WERI-Rb-1 (cell line): ENCODE data around the gene TMEM151A.
A peak's percentile ranks its signal among the peaks of the same experiment; 100 is the strongest.
"Not testable (repeated sequence)": the region's sequence is repeated elsewhere in the genome, so short reads cannot be mapped to it uniquely, and the experiment has no call there.

Experiments
- DNase-seq: peaks from one replicate; pipeline ENCODE4 v3.0.0-alpha.2; 2020
- H3K27ac ChIP-seq: fragments of 250-450 bp; sonication (Bioruptor Pico); 2 replicates; pipeline ENCODE4 v1.5.1; 2020; ENCODE audit warnings: mild to moderate bottlenecking, moderate library complexity
- H3K27me3 ChIP-seq: fragments of 250-450 bp; sonication (Bioruptor Pico); 2 replicates; pipeline ENCODE4 v1.5.1; 2021; ENCODE audit warnings: mild to moderate bottlenecking, low read depth, moderate library complexity; ENCODE audit not compliant: insufficient read depth, severe bottlenecking
- H3K36me3 ChIP-seq: fragments of 250-450 bp; sonication (Bioruptor Pico); 2 replicates; pipeline ENCODE4 v1.5.1; 2020; ENCODE audit warnings: mild to moderate bottlenecking, moderate library complexity
- H3K4me3 ChIP-seq: 2 replicates; pipeline ENCODE4 v1.5.1; 2011; ENCODE audit warnings: low read depth, mild to moderate bottlenecking, control low read depth, low read length
- H3K9me3 ChIP-seq: fragments of 250-450 bp; sonication (Bioruptor Pico); 2 replicates; pipeline ENCODE4 v1.5.1; 2021; ENCODE audit warnings: mild to moderate bottlenecking, moderate library complexity; ENCODE audit not compliant: severe bottlenecking
- TF ChIP-seq, protein P1 (sequence below): IDR thresholded peaks from 2 replicates; pipeline ENCODE4 v1.5.1; 2011; ENCODE audit warnings: low read depth, mild to moderate bottlenecking, control low read depth, inconsistent platforms, low read length

TMEM151A gene

DNA sequence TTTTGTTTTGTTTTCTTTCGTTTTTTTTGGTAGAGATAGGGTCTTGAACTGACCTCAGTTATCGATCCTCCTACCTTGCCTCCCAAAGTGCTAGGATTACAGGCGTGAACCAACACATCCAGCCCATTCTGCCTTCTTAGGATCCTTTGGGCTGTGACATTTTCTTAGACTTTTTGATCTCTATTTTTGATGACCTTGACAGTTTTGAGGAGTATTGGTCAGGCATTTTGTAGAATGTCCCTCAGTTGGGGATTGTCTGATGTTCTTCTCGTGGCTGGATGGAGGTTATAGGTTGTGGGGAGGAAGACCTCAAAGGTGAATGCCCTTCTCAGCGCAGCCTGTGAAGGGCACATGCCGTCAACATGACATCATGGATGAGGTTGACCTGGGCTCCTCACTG lies 42.8 kb upstream of the TMEM151A start:
- Histone ChIP-seq H3K27me3 (no peaks in the 10 kb centered on the region), H3K4me3 (no peak overlapping the region), H3K27ac (no peak overlapping the region), H3K9me3 (no peaks in the 10 kb centered on the region), H3K36me3 (peaks cover 5% of the 10 kb centered on the region)
- no peak for DNase-seq
- TF ChIP-seq, protein P1, sequence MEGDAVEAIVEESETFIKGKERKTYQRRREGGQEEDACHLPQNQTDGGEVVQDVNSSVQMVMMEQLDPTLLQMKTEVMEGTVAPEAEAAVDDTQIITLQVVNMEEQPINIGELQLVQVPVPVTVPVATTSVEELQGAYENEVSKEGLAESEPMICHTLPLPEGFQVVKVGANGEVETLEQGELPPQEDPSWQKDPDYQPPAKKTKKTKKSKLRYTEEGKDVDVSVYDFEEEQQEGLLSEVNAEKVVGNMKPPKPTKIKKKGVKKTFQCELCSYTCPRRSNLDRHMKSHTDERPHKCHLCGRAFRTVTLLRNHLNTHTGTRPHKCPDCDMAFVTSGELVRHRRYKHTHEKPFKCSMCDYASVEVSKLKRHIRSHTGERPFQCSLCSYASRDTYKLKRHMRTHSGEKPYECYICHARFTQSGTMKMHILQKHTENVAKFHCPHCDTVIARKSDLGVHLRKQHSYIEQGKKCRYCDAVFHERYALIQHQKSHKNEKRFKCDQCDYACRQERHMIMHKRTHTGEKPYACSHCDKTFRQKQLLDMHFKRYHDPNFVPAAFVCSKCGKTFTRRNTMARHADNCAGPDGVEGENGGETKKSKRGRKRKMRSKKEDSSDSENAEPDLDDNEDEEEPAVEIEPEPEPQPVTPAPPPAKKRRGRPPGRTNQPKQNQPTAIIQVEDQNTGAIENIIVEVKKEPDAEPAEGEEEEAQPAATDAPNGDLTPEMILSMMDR: no peak

DNA sequence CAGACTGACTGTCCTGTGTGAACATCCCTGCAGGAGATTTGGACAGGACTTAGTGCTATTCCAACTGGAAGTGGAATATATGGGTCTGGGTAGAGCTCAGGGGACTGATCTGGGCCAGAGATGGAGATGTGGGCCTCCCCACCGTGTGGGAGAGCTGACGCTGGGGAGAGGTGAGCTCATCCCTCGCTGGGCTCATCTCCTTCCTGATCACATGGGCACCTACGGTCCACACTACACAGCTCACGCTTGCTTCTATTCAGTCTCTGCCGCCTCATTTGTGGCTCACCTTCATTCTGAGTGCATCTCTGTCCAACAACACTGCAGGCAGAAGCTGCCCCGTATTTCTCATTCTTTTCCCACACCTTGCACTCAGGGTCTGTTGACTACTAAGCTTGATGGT lies 39.9 kb upstream of the TMEM151A start:
- TF ChIP-seq, protein P1: no peak
- Histone ChIP-seq H3K27ac (no peak overlapping the region), H3K27me3 (no peaks in the 10 kb centered on the region), H3K9me3 (no peaks in the 10 kb centered on the region), H3K4me3 (no peak overlapping the region), H3K36me3 (peaks cover 5% of the 10 kb centered on the region)
- no peak for DNase-seq

DNA sequence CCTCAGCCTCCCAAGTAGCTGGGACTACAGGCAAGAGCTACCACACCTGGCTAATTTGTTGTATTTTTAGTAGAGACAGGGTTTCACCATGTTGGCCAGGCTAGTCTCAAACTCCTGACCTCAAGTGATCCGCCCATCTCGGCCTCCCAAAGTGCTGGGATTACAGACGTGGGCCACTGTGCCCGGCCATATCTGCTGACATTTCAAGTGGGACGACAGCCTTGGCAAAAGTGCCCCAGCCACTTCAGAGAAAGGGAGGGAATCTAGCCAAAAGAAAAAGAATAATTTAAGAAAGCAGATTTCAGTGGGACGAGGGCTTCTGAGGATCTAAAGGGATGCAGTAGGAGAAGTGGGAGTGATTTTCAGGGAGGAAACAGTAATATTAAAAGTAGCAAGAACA lies 38.6 kb upstream of the TMEM151A start:
- H3K9me3 ChIP-seq, H3K27me3 ChIP-seq, H3K36me3 ChIP-seq, DNase-seq, H3K27ac ChIP-seq, H3K4me3 ChIP-seq: not testable (repeated sequence)

DNA sequence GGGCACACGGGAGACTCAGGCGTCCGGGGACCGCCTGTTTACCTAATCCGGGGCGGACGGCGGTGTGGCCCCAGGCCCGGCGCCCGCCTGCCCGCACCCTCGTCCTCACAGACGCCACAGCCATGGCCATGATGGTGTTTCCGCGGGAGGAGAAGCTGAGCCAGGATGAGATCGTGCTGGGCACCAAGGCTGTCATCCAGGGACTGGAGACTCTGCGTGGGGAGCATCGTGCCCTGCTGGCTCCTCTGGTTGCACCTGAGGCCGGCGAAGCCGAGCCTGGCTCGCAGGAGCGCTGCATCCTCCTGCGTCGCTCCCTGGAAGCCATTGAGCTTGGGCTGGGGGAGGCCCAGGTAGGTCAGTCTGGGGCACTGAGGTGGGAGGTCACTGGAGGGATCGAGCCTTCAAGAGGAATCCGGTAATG lies 33.2 kb upstream of the TMEM151A start:
- peak overlapping the region; percentile 76 for H3K27ac ChIP-seq
- peaks cover 38% of the 10 kb centered on the region for H3K36me3 ChIP-seq
- TF ChIP-seq, protein P1: no peak
- no peaks in the 10 kb centered on the region for H3K27me3 ChIP-seq
- DNase-seq: no peak
- no peaks in the 10 kb centered on the region for H3K9me3 ChIP-seq
- peak overlapping the region; percentile 69 for H3K4me3 ChIP-seq

DNA sequence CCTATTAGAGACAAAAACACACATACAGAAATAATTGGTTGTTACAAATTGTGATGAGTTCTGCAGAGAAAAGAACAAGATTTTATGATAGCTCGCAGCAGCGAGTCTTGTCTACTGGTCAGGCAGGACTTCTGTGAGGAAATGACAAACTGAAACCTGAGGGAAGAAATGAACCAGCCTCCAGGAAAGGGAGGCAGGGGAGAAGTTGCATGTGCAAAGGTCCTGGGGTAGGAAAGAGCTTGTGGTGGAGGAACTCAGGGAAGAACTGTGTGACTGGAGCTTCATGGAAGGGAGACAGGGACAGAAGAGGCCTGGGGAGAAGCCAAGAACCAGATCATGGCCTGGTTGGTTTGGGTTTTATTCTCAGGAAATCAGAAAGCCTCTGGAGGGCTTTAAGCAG lies 32.5 kb upstream of the TMEM151A start:
- no peak overlapping the region for H3K4me3 ChIP-seq
- TF ChIP-seq, protein P1: no peak
- H3K27me3 ChIP-seq: no peaks in the 10 kb centered on the region
- no peaks in the 10 kb centered on the region for H3K9me3 ChIP-seq
- H3K36me3 ChIP-seq: peaks cover 41% of the 10 kb centered on the region
- H3K27ac ChIP-seq: no peak overlapping the region
- DNase-seq: no peak

DNA sequence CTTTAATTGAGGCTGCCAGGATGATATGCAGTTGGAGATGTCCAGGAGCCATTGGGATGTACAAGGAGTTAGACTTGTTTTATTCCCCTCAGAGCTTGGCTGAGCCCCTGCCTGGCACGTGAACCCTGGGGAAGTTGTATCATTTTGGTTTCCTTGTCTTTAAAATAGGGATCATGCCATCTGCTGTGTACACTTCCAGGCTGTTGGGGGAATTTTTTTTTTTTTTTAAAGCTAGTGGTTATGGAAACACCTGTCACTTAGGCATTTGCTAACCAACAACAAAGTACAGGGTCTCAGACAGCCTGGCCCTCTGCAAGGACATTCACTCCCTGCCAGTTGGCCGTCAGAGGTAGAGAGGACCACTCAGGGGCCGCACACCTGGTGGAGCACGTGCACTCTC lies 31.7 kb upstream of the TMEM151A start:
- no peaks in the 10 kb centered on the region for H3K9me3 ChIP-seq
- H3K36me3 ChIP-seq: peaks cover 48% of the 10 kb centered on the region
- H3K27ac ChIP-seq: no peak overlapping the region
- TF ChIP-seq, protein P1: no peak
- no peaks in the 10 kb centered on the region for H3K27me3 ChIP-seq
- H3K4me3 ChIP-seq: no peak overlapping the region
- no peak for DNase-seq
